B cell (primary cell): ENCODE results near the gene NPAS2.

Source experiments
- EZH2 ChIP-seq: IDR thresholded peaks from 2 replicates; pipeline ENCODE4 v1.6.1; 2012; ENCODE audit warnings: borderline replicate concordance, low read depth, mild to moderate bottlenecking, moderate library complexity, low read length; ENCODE audit not compliant: insufficient read depth, poor library complexity, severe bottlenecking
- TF ChIP-seq, protein P1 (sequence below): fragments of 200-600 bp; IDR thresholded peaks from one replicate; pipeline ENCODE4 v1.8.0; 2022; ENCODE audit warnings: antibody characterized with exemption, mild to moderate bottlenecking

DNA sequence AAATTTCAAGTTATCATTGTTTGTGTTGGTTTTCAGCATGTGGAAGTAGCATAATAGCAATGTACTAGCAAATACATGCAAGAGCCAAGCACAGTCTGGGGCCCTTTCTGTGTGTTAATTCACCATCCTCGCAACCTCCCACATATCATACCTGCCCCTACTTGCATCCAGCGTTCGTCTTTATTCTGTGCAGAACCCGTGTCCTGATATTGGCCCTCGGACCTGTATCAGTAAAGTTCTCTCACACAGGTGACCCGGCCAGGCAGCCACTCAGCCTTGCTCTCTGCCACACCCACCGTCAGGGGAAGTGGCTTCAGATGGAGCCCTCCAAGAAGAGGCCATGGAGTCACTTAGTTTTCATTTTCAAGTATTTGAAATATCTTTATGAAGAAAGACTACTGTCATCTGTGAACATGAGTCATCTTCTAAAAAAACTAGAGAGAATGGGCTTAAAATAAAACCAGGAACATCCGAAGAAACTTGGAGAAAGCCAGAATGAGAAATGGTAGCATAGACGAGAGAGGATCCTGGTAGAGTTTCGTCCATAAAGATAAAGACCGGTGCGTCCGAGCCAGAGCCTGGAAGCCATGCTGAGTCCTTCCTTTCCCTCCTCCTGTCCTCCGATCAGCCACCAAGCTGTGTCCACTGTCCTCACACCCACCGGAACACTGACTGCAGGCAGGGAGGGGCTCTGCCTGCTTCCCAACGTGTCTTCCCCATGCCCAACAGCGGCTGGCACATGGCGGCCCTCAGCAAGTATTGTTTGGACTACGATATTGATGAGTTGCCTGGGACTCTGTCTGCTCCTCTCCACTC, 124.9 kb downstream of the NPAS2 start:
- TF ChIP-seq, protein P1, sequence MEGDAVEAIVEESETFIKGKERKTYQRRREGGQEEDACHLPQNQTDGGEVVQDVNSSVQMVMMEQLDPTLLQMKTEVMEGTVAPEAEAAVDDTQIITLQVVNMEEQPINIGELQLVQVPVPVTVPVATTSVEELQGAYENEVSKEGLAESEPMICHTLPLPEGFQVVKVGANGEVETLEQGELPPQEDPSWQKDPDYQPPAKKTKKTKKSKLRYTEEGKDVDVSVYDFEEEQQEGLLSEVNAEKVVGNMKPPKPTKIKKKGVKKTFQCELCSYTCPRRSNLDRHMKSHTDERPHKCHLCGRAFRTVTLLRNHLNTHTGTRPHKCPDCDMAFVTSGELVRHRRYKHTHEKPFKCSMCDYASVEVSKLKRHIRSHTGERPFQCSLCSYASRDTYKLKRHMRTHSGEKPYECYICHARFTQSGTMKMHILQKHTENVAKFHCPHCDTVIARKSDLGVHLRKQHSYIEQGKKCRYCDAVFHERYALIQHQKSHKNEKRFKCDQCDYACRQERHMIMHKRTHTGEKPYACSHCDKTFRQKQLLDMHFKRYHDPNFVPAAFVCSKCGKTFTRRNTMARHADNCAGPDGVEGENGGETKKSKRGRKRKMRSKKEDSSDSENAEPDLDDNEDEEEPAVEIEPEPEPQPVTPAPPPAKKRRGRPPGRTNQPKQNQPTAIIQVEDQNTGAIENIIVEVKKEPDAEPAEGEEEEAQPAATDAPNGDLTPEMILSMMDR, result no peak
- no peak for TF ChIP-seq EZH2
